Heart left ventricle (tissue), 13 donors: ENCODE data around the gene GRM2.

Experiments
- POLR2A ChIP-seq, 2 donors: fragments of 450-650 bp; IDR thresholded peaks; one replicate each; pipeline ENCODE4 v1.6.1; 2017; ENCODE audit warnings: antibody characterized with exemption in 2 of 2, mild to moderate bottlenecking in 2 of 2, moderate library complexity in 2 of 2
- TF ChIP-seq, protein P1 (sequence below), 12 donors: fragments of 200-600 bp; sonication (generic) in 4 of 12; IDR thresholded peaks; one replicate each; pipeline versions ENCODE4 v1.5.0 to v1.8.0; 2018 to 2022; ENCODE audit warnings: antibody characterized with exemption in 12 of 12, mild to moderate bottlenecking in 5 of 12
- donor health status: ischemic (EF 13 %, LVEDD 7.1; RV severe dilation, severe dysfunction).
- donor health status: DM: no; HTN: yes; CAD: no.
- donor health status: DM: no; HTN: no; CAD: no.
- donor health status: ischemic (EF 25% LVEDD 6.9; RV normal size, moderate dysfunction).
- donor health status: ischemic (EF 25% LVEDD 5.7; RV mildly dilated, moderate dysfunction).
- donor health status: ischemic (EF 35%, LVEDD 5.7; RV mildly dilated, moderate dysfunction).
- donor health status: nonischemic (EF 11% LVEDD 7.7; RV severe dilation, severe dysfunction).
- donor health status: DM: yes; HTN: yes; CAD: no.
- donor health status: PGD.
- donor health status: ischemic (EF 29% LVEDD 5.4; RV normal size, mild dysfunction).
- donor health status: nonischemic (EF 23%, LVEDD 6.1; RV moderate dilation, normal function).

DNA sequence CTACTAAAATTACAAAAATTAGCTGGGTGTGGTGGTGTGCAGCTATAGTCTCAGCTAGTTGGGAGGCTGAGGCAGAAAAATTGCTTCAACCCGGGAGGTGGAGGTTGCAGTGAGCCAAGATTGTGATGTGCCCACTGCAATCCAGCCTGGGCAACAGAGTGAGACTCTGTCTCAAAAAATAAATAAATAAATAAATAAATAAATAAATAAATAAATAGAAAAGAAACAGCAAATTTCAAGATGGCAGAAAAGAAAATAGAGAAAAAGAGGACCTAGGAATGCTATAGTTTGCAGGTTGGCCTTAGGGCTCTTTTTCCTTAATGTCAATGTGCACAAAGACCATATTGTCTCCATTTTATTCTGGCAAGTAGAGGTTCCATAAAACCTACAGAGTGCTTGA lies 44.0 kb downstream of the GRM2 start:
- TF ChIP-seq, protein P1, sequence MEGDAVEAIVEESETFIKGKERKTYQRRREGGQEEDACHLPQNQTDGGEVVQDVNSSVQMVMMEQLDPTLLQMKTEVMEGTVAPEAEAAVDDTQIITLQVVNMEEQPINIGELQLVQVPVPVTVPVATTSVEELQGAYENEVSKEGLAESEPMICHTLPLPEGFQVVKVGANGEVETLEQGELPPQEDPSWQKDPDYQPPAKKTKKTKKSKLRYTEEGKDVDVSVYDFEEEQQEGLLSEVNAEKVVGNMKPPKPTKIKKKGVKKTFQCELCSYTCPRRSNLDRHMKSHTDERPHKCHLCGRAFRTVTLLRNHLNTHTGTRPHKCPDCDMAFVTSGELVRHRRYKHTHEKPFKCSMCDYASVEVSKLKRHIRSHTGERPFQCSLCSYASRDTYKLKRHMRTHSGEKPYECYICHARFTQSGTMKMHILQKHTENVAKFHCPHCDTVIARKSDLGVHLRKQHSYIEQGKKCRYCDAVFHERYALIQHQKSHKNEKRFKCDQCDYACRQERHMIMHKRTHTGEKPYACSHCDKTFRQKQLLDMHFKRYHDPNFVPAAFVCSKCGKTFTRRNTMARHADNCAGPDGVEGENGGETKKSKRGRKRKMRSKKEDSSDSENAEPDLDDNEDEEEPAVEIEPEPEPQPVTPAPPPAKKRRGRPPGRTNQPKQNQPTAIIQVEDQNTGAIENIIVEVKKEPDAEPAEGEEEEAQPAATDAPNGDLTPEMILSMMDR (IDR thresholded peaks at IDR 0.05) = no peak
- no peak for TF ChIP-seq POLR2A (IDR thresholded peaks at IDR 0.05)
